Activated CD8-positive, alpha-beta T cell treated with anti-CD3 and anti-CD28 coated beads for 36 hours (primary cell): ENCODE data around the gene MGRN1. TPM values are rescaled to one million over a fixed set of nuclear protein-coding genes. Genes with fewer than 3 reads are reported as not detected.

Source experiments
- ATAC-seq: fragments of 200-7000 bp; cut with Tn5 transposase; one replicate; pipeline ENCODE4 v1.10.0; 2021; ENCODE audit warnings: mild to moderate bottlenecking, moderate library complexity
- CTCF ChIA-PET: fragments of 350-600 bp; sonication (Branson Sonifier 250); formaldehyde crosslinking; loops from one replicate; lab custom pipeline; 2021; ENCODE audit warnings: antibody characterized with exemption; lab: Charles Lee
- POLR2A ChIA-PET: fragments of 350-600 bp; sonication (Branson Sonifier 250); formaldehyde crosslinking; loops from one replicate; lab custom pipeline; 2021; ENCODE audit warnings: antibody characterized with exemption; lab: Charles Lee
- DNase-seq: peaks from one replicate; pipeline ENCODE4 v3.0.0-alpha.2; 2020
- H3K27ac Mint-ChIP-seq: one replicate; pipeline ENCODE4 v1.8.0; 2021; ENCODE audit warnings: mild to moderate bottlenecking, mixed read lengths
- H3K27me3 Mint-ChIP-seq: one replicate; pipeline ENCODE4 v1.8.0; 2021; ENCODE audit warnings: mixed read lengths
- H3K36me3 Mint-ChIP-seq: one replicate; pipeline ENCODE4 v1.8.0; 2021; ENCODE audit warnings: low read depth, mixed read lengths
- H3K4me1 Mint-ChIP-seq: one replicate; pipeline ENCODE4 v1.8.0; 2021; ENCODE audit warnings: low read depth, mixed read lengths
- H3K4me3 Mint-ChIP-seq: one replicate; pipeline ENCODE4 v1.8.0; 2021; ENCODE audit warnings: mild to moderate bottlenecking, moderate library complexity, mixed read lengths
- H3K9me3 Mint-ChIP-seq: one replicate; pipeline ENCODE4 v1.8.0; 2021; ENCODE audit warnings: mixed read lengths
- CTCF ChIP-seq: fragments of 200-600 bp; IDR thresholded peaks from one replicate; pipeline ENCODE4 v1.8.0; 2022; ENCODE audit warnings: antibody characterized with exemption, mild to moderate bottlenecking
- intact Hi-C: fragments of 100-400 bp; cut with micrococcal nuclease; formaldehyde crosslinking; loops from one replicate; pipeline ENCODE4 v1.10.0; 2022
- total RNA-seq, 2 experiments: library from RNA; stranded (reverse); gene quantifications; one replicate each; pipeline ENCODE4 v1.2.3, GENCODE V29; 2021

The MGRN1 gene
- 10 to 100 TPM; 67.6 to 70.8 TPM for total RNA-seq

DNA sequence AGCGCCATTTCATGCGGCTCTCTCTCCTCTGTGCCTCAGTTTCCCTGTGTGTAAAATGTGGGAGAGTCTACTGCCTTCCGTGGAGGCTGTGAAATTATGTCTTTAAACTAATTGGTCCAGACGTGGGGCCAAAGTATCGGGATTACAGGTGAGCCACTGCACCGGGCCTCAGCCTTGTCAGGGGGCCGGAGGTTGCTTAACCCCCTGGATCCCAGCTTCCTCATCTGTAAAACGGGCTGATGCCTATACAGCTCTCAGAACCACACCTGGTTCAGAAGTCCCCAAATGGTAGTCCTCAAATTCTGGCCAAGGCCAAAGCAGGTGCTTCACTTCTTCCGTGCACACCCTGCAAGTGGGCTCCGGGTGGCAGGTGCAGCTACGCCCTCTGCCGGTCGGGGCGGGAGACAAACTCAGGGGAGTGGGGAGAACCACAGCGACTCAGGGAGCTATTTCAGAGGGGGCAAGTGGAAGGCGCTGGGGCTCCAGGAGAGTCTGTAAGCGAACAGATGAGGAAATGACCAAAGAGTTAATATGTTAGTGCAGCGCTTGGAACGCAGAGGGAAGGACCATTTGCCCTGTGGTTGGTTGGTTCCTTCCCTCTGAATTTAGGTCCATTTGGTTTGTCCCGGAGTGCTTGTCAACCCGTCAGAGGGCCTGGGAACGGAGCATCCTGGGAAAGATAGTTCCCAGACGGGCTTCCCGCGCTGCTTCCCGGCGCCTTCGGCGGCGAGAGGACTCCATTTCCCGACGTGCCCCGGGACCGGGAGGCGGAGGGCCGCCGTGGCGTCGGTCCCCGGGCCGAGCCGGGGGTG, at the start of gene MGRN1:
TSS of gene MGRN1 (plus strand) at position 812 of the 812 bp plus-strand sequence. CDS start 135 bp downstream, outside the sequence.
- POLR2A ChIA-PET: interaction anchor here (0.6 to 2.3 kb wide), 8 partner anchors 8 to 131 kb away, joined by 3 to 16 read pairs (median 4); no protein-coding TSS in a partner anchor
- Mint-ChIP-seq H3K36me3 (peaks cover 19% of the 10 kb centered on the region), H3K4me1 (peaks cover 37% of the 10 kb centered on the region), H3K27ac (peak within 1 kb of the TSS; percentile 98), H3K4me3 (peak within 1 kb of the TSS; percentile 99), H3K27me3 (no peaks in the 10 kb centered on the region), H3K9me3 (no peaks in the 10 kb centered on the region)
- CTCF ChIA-PET: interaction anchor here (0.6 to 3.4 kb wide), 29 partner anchors 8 to 409 kb away, joined by 3 to 23 read pairs (median 4); partner anchors contain the start of genes ANKS3, CORO7, DNAAF8 and HMOX2
- DNase-seq: peak; percentile 94
- peak; percentile 87 for ATAC-seq
- peak; percentile 95 for TF ChIP-seq CTCF
- intact Hi-C loops: no loop called here

DNA sequence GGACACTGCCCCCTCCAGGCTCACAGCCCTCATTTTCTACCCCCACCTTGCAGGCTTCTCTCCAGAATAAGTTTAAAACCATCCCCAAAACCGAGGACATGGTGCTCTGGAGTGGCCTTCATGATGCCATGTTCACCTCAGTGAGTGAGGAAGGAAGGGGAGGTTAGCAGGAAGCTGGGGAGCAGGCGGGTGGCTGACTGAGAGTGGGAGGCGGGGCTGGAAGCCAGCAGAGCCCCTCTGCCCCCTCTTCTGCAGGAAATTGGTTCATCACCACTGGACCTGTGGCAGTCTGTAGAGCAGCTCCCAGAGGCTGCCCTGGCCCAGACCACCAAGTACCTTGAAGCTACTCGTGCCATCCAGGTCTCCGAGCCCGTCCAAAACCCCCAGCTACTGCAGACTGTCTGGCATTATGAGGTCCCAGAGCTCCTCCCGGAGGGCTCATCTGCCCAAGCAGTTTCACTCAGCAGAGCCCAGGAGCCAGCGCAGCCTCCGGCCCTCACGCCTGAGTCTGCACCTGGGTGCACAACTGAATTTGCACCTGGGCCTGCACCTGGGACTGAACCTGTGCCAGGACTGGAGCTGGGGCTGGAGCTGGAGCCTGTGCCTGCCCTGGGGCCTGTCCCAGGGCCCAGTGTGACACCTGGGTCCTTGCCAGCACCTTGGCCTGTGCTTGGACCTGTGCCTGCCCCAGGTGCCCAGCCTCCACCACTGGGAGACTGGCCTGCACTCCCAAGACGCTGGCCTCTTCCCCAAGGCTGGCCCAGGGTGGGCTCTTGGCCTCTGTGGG, 49.5 kb upstream of the MGRN1 start:
- H3K4me1 Mint-ChIP-seq: no peaks in the 10 kb centered on the region
- intact Hi-C loops: no loop called here
- POLR2A ChIA-PET: interaction anchor here (1.0 kb wide), 1 partner anchor 11 kb away, joined by 3 read pairs; no protein-coding TSS in a partner anchor
- H3K9me3 Mint-ChIP-seq: no peaks in the 10 kb centered on the region
- ATAC-seq (peak; percentile 24), DNase-seq (no peak)
- H3K36me3 Mint-ChIP-seq: no peaks in the 10 kb centered on the region
- CTCF ChIA-PET: interaction anchor here (0.9 to 2.3 kb wide), 5 partner anchors 11 to 159 kb away, joined by 3 to 7 read pairs (median 4); partner anchors contain the start of gene CORO7
- TF ChIP-seq CTCF: no peak
- H3K27me3 Mint-ChIP-seq: no peaks in the 10 kb centered on the region
- H3K4me3 Mint-ChIP-seq: no peak overlapping the region
- no peak overlapping the region for H3K27ac Mint-ChIP-seq

GRCh38 chr16:4576008-4576407, 48.6 kb upstream of the MGRN1 start:
- H3K27me3 Mint-ChIP-seq: no peaks in the 10 kb centered on the region
- DNase-seq: no peak
- POLR2A ChIA-PET: no interaction called here
- TF ChIP-seq CTCF: no peak
- intact Hi-C loops: no loop called here
- no peak for ATAC-seq
- H3K27ac Mint-ChIP-seq: no peak overlapping the region
- H3K9me3 Mint-ChIP-seq: no peaks in the 10 kb centered on the region
- no peaks in the 10 kb centered on the region for H3K36me3 Mint-ChIP-seq
- no peak overlapping the region for H3K4me3 Mint-ChIP-seq
- H3K4me1 Mint-ChIP-seq: no peaks in the 10 kb centered on the region
- CTCF ChIA-PET: interaction anchor here (1.4 to 2.3 kb wide), 2 partner anchors 10 to 27 kb away, joined by 3 to 7 read pairs; no protein-coding TSS in a partner anchor

- ATAC-seq: no peak
- no peaks in the 10 kb centered on the region for H3K27me3 Mint-ChIP-seq
These were observed 45.6 kb upstream of the MGRN1 start for GRCh38 chr16:4578961-4579530.

More at GRCh38 chr16:4578961-4579530, 45.6 kb upstream of the MGRN1 start:
- H3K4me3 Mint-ChIP-seq: no peak overlapping the region
- H3K4me1 Mint-ChIP-seq: no peaks in the 10 kb centered on the region
- TF ChIP-seq CTCF: no peak
- H3K27ac Mint-ChIP-seq: no peak overlapping the region
- no peaks in the 10 kb centered on the region for H3K9me3 Mint-ChIP-seq
- no peak for DNase-seq
- H3K36me3 Mint-ChIP-seq: no peaks in the 10 kb centered on the region
- intact Hi-C loops: no loop called here
- ChIA-PET CTCF (no interaction called here), POLR2A (no interaction called here)
